DND-41 (cell line): ENCODE results near the gene FCN3.

Source experiments
- ATAC-seq: fragments of 200-7000 bp; cut with Tn5 transposase; 3 replicates; pipeline ENCODE4 v1.9.1; 2021; ENCODE audit warnings: low read depth; ENCODE audit not compliant: insufficient read depth
- DNase-seq: peaks from one replicate; pipeline ENCODE4 v3.0.0-alpha.2; 2020
- H2AFZ ChIP-seq: 2 replicates; pipeline ENCODE4 v1.6.0; 2012; ENCODE audit warnings: low read depth, low read length
- H3K27ac ChIP-seq: 2 replicates; pipeline ENCODE4 v1.5.1; 2012; ENCODE audit warnings: low read length, inconsistent platforms
- H3K27me3 ChIP-seq: fragments of 200-600 bp; sonication (generic); 2 replicates; pipeline ENCODE4 v1.6.0; 2012; ENCODE audit warnings: low read length, mild to moderate bottlenecking, inconsistent platforms; ENCODE audit not compliant: insufficient read depth, poor library complexity
- H3K36me3 ChIP-seq: 2 replicates; pipeline ENCODE4 v1.5.1; 2012; ENCODE audit warnings: low read length, inconsistent platforms; ENCODE audit not compliant: insufficient read depth
- H3K4me1 ChIP-seq: 2 replicates; pipeline ENCODE4 v1.5.1; 2012; ENCODE audit warnings: mild to moderate bottlenecking, low read length; ENCODE audit not compliant: insufficient read depth
- H3K4me2 ChIP-seq: 2 replicates; pipeline ENCODE4 v1.6.0; 2012; ENCODE audit warnings: mild to moderate bottlenecking, moderate library complexity, low read length, inconsistent platforms; ENCODE audit not compliant: insufficient read depth
- H3K4me3 ChIP-seq, 2 experiments: fragments of 200-600 bp in 1 of 2; shearing (Covaris generic) in 1 of 2; 2 replicates each; pipeline ENCODE4 v1.5.1; 2012 to 2016; ENCODE audit warnings: inconsistent platforms in 2 of 2, low read length in 2 of 2, mild to moderate bottlenecking in 2 of 2, low read depth in 1 of 2, moderate library complexity in 1 of 2
- H3K79me2 ChIP-seq: 2 replicates; pipeline ENCODE4 v1.6.0; 2012; ENCODE audit warnings: low read length, inconsistent platforms; ENCODE audit not compliant: insufficient read depth
- H3K9ac ChIP-seq: 2 replicates; pipeline ENCODE4 v1.6.0; 2012; ENCODE audit warnings: low read depth, mild to moderate bottlenecking, inconsistent platforms, low read length, moderate library complexity
- H3K9me3 ChIP-seq: 2 replicates; pipeline ENCODE4 v1.5.1; 2012; ENCODE audit warnings: low read length, moderate library complexity, mild to moderate bottlenecking, inconsistent platforms; ENCODE audit not compliant: insufficient read depth, severe bottlenecking
- H4K20me1 ChIP-seq: 2 replicates; pipeline ENCODE4 v1.6.0; 2012; ENCODE audit warnings: low read length; ENCODE audit not compliant: insufficient read depth
- EZH2 ChIP-seq: IDR thresholded peaks from 3 replicates; pipeline ENCODE4 v1.6.1; 2012; ENCODE audit warnings: borderline replicate concordance, low read depth, mild to moderate bottlenecking, moderate library complexity, low read length, inconsistent platforms; ENCODE audit not compliant: severe bottlenecking
- TF ChIP-seq, protein P1 (sequence below): IDR thresholded peaks from 2 replicates; pipeline ENCODE4 v1.5.1; 2012; ENCODE audit warnings: borderline replicate concordance, low read length, moderate library complexity, mild to moderate bottlenecking; ENCODE audit not compliant: poor library complexity, severe bottlenecking; ENCODE audit errors: extremely low read depth

FCN3 gene

DNA sequence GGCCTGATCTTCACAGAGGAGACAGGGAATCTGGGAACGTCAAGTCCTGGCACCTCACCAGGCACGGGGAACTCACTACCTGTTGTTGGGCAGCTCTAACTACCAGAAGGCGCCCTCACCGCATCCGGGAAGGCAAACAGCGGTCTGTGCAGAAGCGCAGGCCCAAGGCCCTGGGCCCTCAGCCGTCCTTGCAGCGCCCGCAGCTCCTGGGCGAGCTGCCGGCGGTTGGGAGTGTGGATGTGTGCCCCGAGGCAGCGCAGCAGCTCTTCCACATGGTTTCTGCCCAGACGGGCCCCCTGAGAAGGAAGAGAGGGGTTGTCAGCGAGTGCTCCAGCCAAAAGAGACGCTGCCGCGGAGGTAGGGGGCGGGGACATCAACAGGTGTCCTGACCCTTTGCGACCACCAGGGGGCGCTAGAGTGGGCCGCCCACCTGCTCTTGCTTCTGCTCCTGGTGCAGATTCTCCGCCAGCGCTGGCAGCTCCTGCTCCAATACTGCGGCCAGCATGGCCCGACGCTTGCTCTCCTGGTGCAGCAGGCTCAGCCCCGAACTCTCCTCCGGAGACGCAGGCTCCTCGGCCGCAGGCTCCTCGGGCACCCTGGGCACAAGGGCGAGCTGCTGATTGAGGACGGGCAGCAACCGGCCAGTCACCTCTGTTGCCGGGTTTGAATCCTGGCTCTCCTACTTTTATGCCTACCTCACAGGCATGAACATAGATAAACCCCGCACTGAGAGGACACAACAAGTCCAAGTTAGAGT, 17.2 kb downstream of the FCN3 start:
- Histone ChIP-seq H3K27ac (peak overlapping the region; percentile 3; the same call in 1 of the 2 replicates), H3K27me3 (no peaks in the 10 kb centered on the region), H3K79me2 (no peaks in the 10 kb centered on the region), H4K20me1 (no peaks in the 10 kb centered on the region), H3K4me3 (peak overlapping the region in 1 of 2 experiments; percentile 43; a peak in 2 of 4 replicates), H3K9ac (peak overlapping the region; percentile 46), H3K4me1 (peaks cover 14% of the 10 kb centered on the region), H3K36me3 (no peaks in the 10 kb centered on the region), H2AFZ (peak overlapping the region; percentile 46), H3K9me3 (no peaks in the 10 kb centered on the region), H3K4me2 (peak overlapping the region; percentile 60)
- TF ChIP-seq, protein P1, sequence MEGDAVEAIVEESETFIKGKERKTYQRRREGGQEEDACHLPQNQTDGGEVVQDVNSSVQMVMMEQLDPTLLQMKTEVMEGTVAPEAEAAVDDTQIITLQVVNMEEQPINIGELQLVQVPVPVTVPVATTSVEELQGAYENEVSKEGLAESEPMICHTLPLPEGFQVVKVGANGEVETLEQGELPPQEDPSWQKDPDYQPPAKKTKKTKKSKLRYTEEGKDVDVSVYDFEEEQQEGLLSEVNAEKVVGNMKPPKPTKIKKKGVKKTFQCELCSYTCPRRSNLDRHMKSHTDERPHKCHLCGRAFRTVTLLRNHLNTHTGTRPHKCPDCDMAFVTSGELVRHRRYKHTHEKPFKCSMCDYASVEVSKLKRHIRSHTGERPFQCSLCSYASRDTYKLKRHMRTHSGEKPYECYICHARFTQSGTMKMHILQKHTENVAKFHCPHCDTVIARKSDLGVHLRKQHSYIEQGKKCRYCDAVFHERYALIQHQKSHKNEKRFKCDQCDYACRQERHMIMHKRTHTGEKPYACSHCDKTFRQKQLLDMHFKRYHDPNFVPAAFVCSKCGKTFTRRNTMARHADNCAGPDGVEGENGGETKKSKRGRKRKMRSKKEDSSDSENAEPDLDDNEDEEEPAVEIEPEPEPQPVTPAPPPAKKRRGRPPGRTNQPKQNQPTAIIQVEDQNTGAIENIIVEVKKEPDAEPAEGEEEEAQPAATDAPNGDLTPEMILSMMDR, result peak; percentile 95
- TF ChIP-seq EZH2, result no peak
- DNase-seq, result peak; percentile 85
- ATAC-seq, result peak; percentile 87

DNA sequence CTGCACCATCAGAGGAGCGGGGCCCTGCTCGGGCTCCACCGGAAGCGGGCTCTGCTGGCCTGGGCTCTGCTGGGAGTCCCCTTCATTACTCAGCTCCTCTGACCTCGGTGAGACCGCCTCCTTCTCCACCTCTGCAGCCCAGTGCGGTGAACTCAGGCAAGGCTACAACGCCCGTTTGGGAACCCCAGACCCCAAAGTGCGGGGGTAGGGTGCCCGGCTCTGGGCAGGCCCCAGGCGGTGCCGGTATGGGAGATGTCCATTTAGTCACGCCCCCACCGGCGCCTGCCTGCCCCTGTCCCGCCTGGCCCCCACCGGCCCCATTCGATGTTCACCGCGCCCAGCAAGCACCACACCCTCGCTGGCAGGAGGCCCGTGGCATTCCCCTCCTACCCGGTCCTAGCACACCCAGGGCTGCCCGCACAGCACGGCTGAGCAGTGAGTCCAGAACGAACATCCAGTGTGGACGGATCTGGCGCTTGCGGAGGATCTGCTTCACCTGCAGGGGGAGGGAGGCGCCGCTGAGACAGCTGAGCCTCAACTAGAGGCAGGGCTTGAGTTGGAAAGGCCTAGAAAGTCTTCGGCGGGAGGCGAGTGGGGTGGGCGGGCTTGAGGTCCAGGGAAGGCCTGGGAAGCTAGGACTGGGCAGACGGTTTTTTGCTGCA, 17.9 kb downstream of the FCN3 start:
- no peaks in the 10 kb centered on the region for H4K20me1 ChIP-seq
- peak overlapping the region; percentile 60 for H3K4me2 ChIP-seq
- peaks cover 14% of the 10 kb centered on the region for H3K4me1 ChIP-seq
- peak overlapping the region; percentile 46 for H3K9ac ChIP-seq
- TF ChIP-seq EZH2, result no peak
- TF ChIP-seq, protein P1, result no peak
- H3K4me3 ChIP-seq, result peak overlapping the region in 1 of 2 experiments; percentile 43; a peak in 2 of 4 replicates
- peak overlapping the region; percentile 3; the same call in 1 of the 2 replicates for H3K27ac ChIP-seq
- H3K27me3 ChIP-seq, result no peaks in the 10 kb centered on the region
- H3K79me2 ChIP-seq, result no peaks in the 10 kb centered on the region
- H3K9me3 ChIP-seq, result no peaks in the 10 kb centered on the region
- H3K36me3 ChIP-seq, result no peaks in the 10 kb centered on the region
- ATAC-seq, result peak; percentile 17
- no peak for DNase-seq
- H2AFZ ChIP-seq, result peak overlapping the region; percentile 46

GRCh38 chr1:27356277-27356618, 18.4 kb downstream of the FCN3 start:
- H3K79me2 ChIP-seq, result no peaks in the 10 kb centered on the region
- H4K20me1 ChIP-seq, result no peaks in the 10 kb centered on the region
- no peak overlapping the region for H2AFZ ChIP-seq
- H3K27ac ChIP-seq, result no peak overlapping the region
- no peaks in the 10 kb centered on the region for H3K36me3 ChIP-seq
- no peak overlapping the region for H3K4me3 ChIP-seq
- H3K9me3 ChIP-seq, result no peaks in the 10 kb centered on the region
- TF ChIP-seq EZH2, result no peak
- TF ChIP-seq, protein P1, result no peak
- no peak for DNase-seq
- no peak overlapping the region for H3K9ac ChIP-seq
- H3K27me3 ChIP-seq, result no peaks in the 10 kb centered on the region
- ATAC-seq, result no peak
- H3K4me1 ChIP-seq, result peaks cover 14% of the 10 kb centered on the region
- no peak overlapping the region; the same call in 1 of the 2 replicates for H3K4me2 ChIP-seq
